K562 (cell line): Measurements from ENCODE around the gene TOR1AIP2. TPM values are rescaled to one million over a fixed set of nuclear protein-coding genes. Genes with fewer than 3 reads are reported as not detected.
A peak's percentile ranks its signal among the peaks of the same experiment; 100 is the strongest.

Experiments
- BCLAF1 ChIP-seq, 2 experiments: fragments of 450-650 bp in 1 of 2; IDR thresholded peaks; 2 replicates each; pipeline ENCODE4 v1.6.1; 2011 to 2017; ENCODE audit warnings: low read depth in 2 of 2, antibody characterized with exemption in 1 of 2, borderline replicate concordance in 1 of 2, low read length in 1 of 2, mild to moderate bottlenecking in 1 of 2, mixed read lengths in 1 of 2; ENCODE audit not compliant: control insufficient read depth in 1 of 2
- CREM ChIP-seq: IDR thresholded peaks from 2 replicates; pipeline ENCODE4 v1.6.1; 2014; ENCODE audit warnings: antibody characterized with exemption, low read depth
- DNMT1 ChIP-seq: fragments of 450-650 bp; IDR thresholded peaks from 2 replicates; pipeline ENCODE4 v1.6.1; 2016; ENCODE audit warnings: antibody characterized with exemption, mild to moderate bottlenecking
- HMG20B ChIP-seq: fragments of 250-450 bp; sonication (Bioruptor Pico); IDR thresholded peaks from 2 replicates; pipeline ENCODE4 v1.5.0; 2021; ENCODE audit warnings: mild to moderate bottlenecking
- LCOR ChIP-seq: sonication (generic); formaldehyde crosslinking; IDR thresholded peaks from 2 replicates; pipeline ENCODE4 v1.8.0; 2022; ENCODE audit warnings: mild to moderate bottlenecking, missing genetic modification reagents
- MAFF ChIP-seq: IDR thresholded peaks from 2 replicates; pipeline ENCODE4 v1.6.1; 2012; ENCODE audit warnings: low read length, improper control_type of control experiment
- MCM2 ChIP-seq: fragments of 450-650 bp; IDR thresholded peaks from 2 replicates; pipeline ENCODE4 v1.6.1; 2017; ENCODE audit warnings: low read depth, mild to moderate bottlenecking
- NFATC3 ChIP-seq: fragments of 450-650 bp; IDR thresholded peaks from 2 replicates; pipeline ENCODE4 v1.6.1; 2017; ENCODE audit warnings: mild to moderate bottlenecking
- TCFL5 ChIP-seq: fragments of 250-450 bp; sonication (Bioruptor Pico); conservative IDR thresholded peaks from 2 replicates; pipeline ENCODE4 v1.6.1; 2021; ENCODE audit warnings: mild to moderate bottlenecking, moderate library complexity, matching md5 sums
- XRCC3 ChIP-seq: fragments of 450-650 bp; IDR thresholded peaks from 2 replicates; pipeline ENCODE4 v1.6.1; 2017; ENCODE audit warnings: mild to moderate bottlenecking, moderate library complexity
- ZC3H8 ChIP-seq: fragments of 450-650 bp; IDR thresholded peaks from 2 replicates; pipeline ENCODE4 v1.6.1; 2017
- ZFP1 ChIP-seq: fragments of 450-650 bp; formaldehyde crosslinking; IDR thresholded peaks from 2 replicates; pipeline ENCODE4 v1.4.0; 2020; ENCODE audit warnings: mild to moderate bottlenecking, mixed read lengths
- ZNF121 ChIP-seq: sonication (generic); formaldehyde crosslinking; conservative IDR thresholded peaks from 2 replicates; pipeline ENCODE4 v1.8.0; 2022; ENCODE audit warnings: missing genetic modification reagents
- ZNF395 ChIP-seq: fragments of 200-800 bp; sonication (Bioruptor generic); IDR thresholded peaks from 2 replicates; pipeline ENCODE4 v1.6.1; 2017; ENCODE audit warnings: missing genetic modification characterization, missing compliant biosample characterization
- ZNF431 ChIP-seq: sonication (generic); formaldehyde crosslinking; IDR thresholded peaks from 2 replicates; pipeline ENCODE4 v1.8.0; 2022; ENCODE audit warnings: mild to moderate bottlenecking, missing genetic modification reagents
- ZNF551 ChIP-seq: fragments of 250-450 bp; sonication (Bioruptor Pico); IDR thresholded peaks from 2 replicates; pipeline ENCODE4 v1.5.0; 2021; ENCODE audit warnings: mild to moderate bottlenecking, moderate library complexity
- polyA plus RNA-seq, 8 experiments: library from polyadenylated mRNA; depleted of rRNA in 4 of 8; stranded (reverse) in 5 of 8; unstranded in 3 of 8; fragments of >200 nt; fragmentation: Nextera tagmentation in 2 of 8; fragmentation: Illumina TruSeq in 1 of 8; extraction: Ambion mirVana in 2 of 8; extraction: Trizol in 1 of 8; gene quantifications; 2 replicates each; pipeline versions ENCODE4 v1.2.1 to v1.2.3, GENCODE V29; 2011 to 2014; ENCODE audit warnings: inconsistent platforms in 1 of 8, missing spikeins in 1 of 8
- total RNA-seq, 7 experiments: library from RNA; depleted of rRNA in 6 of 7; stranded (reverse); fragments of >200 nt in 6 of 7; fragmentation: Illumina TruSeq in 2 of 7; extraction: Trizol in 2 of 7; gene quantifications; 2 replicates each; pipeline versions ENCODE4 v1.2.1 to v1.2.3, GENCODE V29; 2011 to 2021; ENCODE audit warnings: low replicate concordance in 1 of 7
- TF ChIP-seq, protein P1 (sequence below): fragments of 200-400 bp; formaldehyde crosslinking; IDR thresholded peaks from 2 replicates; pipeline ENCODE4 v1.6.1; 2017; ENCODE audit warnings: mild to moderate bottlenecking, low read depth, low read length, moderate library complexity

TOR1AIP2 gene
- total and polyA plus RNA-seq, 9 of the 15 experiments (the other 6 are each of a cell fraction or from before 2014, with no cell fraction given): 16.7 to 122 (median 41.4) TPM

DNA sequence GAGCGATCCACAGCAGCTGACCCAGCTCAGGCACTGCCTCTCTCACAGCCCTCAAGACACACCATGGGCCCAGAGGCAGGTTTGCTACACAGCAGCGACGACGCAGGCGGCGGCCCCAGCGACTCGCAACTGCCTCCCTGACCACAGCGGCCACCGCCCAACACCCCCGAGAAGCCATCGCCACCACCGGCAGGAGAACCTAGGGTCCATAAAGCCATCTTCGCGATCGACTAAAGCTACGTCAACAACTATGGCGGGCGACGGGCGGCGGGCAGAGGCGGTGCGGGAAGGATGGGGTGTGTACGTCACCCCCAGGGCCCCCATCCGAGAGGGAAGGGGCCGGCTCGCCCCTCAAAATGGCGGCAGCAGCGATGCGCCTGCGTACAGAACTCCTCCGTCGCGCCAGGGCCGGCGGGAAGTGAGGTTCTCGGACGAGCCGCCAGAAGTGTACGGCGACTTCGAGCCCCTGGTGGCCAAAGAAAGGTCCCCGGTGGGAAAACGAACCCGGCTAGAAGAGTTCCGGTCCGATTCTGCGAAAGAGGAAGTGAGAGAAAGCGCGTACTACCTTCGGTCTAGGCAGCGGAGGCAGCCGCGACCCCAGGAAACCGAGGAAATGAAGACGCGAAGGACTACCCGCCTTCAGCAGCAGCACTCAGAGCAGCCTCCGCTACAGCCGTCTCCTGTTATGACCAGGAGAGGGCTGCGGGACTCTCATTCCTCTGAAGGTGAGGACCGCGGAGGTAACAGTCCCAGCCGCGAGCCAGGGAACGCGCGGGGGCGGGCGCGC, 4.8 kb upstream of the TOR1AIP2 start, which contains the start of gene TOR1AIP1 (continued):
- TF ChIP-seq BCLAF1 (IDR thresholded peaks at IDR 0.05; ENCODE audit: borderline replicate concordance in 1 of 2, control insufficient read depth in 1 of 2, low read depth in 2 of 2, low read length in 1 of 2) (peak in 1 of 2 experiments; percentile 99; a peak in 2 of 4 replicates), MCM2 (no peak), LCOR (peak; percentile 99), ZNF551 (CRISPR knock-in tag) (no peak), XRCC3 (no peak), ZFP1 (CRISPR knock-in tag) (no peak), ZNF395 (CRISPR knock-in tag) (no peak), NFATC3 (peak; percentile 88; the same call in 1 of the 2 replicates), ZNF121 (CRISPR knock-in tag) (no peak), ZC3H8 (no peak), DNMT1 (0 out of 2 replicates have a peak, but pooled peaks have one; percentile 90), ZNF431 (CRISPR knock-in tag) (peak; percentile 74), CREM (peak; percentile 96), HMG20B (CRISPR knock-in tag) (no peak; the same call in 1 of the 2 replicates), MAFF (no peak), TCFL5 (CRISPR knock-in tag) (no peak; the same call in 1 of the 2 replicates)
- TF ChIP-seq, protein P1, sequence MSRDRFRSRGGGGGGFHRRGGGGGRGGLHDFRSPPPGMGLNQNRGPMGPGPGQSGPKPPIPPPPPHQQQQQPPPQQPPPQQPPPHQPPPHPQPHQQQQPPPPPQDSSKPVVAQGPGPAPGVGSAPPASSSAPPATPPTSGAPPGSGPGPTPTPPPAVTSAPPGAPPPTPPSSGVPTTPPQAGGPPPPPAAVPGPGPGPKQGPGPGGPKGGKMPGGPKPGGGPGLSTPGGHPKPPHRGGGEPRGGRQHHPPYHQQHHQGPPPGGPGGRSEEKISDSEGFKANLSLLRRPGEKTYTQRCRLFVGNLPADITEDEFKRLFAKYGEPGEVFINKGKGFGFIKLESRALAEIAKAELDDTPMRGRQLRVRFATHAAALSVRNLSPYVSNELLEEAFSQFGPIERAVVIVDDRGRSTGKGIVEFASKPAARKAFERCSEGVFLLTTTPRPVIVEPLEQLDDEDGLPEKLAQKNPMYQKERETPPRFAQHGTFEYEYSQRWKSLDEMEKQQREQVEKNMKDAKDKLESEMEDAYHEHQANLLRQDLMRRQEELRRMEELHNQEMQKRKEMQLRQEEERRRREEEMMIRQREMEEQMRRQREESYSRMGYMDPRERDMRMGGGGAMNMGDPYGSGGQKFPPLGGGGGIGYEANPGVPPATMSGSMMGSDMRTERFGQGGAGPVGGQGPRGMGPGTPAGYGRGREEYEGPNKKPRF: no peak
